HG03025 (cell line): ENCODE data around the gene HIP1.
"Not testable (repeated sequence)": the region's sequence is repeated elsewhere in the genome, so short reads cannot be mapped to it uniquely, and the experiment has no call there.

Experiments
- ATAC-seq: cut with Tn5 transposase; IDR thresholded peaks from one replicate; pipeline ENCODE4 v1.9.1; 2021; ENCODE audit warnings: mild to moderate bottlenecking, moderate library complexity; ENCODE audit not compliant: unreplicated experiment, low FRiP score

Gene HIP1

DNA sequence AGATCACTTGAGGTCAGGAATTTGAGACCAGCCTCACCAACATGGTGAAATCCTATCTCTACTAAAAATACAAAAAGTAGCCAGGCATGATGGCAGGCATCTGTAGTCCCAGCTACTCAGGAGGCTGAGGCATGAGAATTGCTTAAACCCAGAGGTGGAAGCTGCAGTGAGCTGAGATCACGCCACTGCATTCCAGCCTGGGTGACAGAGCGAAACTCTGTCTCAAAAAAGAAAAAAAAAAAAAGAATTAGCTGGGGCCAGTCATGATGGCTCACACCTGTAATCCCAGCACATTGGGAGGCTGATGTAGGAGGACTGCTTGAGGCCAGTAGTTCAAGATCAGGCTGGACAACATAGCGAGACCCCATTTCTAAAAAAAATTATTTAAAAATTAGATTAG lies 21.0 kb downstream of the HIP1 start:
- ATAC-seq, result not testable (repeated sequence)

DNA sequence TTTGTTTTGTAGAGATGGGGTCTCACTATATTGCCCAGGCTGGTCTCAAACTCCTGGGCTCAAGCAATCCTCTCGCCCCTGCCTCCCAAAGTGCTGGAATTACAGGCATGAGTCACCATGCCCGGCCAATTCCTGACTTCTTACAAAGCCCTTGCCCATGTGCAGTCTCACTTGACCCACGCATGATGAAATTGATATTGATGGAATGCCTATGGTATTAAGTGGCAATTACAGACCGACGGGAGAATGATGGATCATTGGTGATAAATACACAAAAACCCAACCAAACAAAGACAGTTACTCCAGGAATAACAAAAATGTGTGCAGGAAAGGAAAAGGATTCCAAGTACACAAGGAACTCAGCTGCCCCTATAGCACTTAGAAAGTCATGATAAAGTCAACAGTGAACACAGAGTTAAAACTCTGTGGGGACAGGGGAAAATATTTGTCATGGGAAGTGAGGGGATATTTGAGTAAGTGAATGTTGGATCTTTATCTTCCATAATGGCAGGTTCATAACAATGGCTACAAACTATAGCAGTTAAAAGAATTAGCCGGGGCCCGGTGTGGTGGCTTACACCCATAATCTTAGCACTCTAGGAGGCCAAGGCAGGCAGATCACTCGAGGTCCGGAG lies 21.6 kb downstream of the HIP1 start:
- no peak for ATAC-seq

DNA sequence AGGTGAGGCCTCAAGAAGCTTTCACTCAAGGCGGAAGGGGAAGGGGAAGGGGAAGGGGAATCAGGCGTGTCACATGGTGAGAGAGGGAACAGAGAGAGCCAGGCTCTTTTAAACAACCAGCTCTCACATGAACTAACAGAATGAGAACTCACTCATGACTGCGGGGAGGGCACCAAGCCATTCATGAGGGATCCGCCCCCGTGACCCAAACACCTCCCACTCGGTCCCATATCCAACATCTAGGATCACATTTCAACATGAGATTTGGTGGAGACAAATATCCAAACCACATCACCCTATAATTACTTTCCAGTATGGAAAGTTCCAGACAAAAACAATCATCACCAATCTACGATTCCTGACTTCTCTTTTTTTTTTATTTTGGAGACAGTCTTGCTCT lies 22.9 kb downstream of the HIP1 start:
- ATAC-seq, result no peak

DNA sequence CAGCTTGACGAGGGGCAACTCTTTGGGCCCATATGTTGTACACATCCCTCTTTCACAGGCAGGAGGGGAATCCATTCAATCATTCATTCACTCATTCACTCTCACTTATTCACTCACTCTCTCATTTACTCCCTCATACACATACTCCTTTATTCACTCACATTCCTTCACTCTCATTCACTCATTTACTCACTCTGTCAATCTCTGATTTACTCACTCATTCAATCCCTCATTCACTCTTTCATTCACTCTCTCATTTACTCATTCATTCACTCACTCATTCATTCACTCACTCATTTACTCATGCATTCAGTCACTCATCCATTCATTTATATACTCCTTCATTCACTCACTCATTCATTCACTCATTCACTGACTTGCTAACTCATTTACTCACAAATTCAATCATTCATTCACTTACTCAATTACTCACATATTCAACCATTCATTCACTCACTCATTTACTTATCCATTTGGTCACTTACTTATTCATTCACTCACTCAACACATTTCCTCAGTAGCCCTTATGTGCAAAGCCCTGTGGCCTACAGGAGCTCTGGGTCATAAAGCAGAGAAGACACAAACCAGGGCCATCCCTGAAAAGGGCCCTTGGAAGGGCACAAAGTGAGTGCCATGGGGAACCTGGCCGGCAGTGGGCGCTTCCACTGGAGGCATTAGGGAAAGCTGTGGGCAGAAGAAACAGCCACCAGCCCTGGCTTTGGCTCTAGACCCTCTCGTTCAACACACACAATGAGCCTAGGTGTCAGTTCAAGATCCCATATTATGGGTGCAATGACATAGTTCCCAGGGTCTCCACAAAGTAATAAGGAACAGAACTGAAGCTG lies 26.0 kb downstream of the HIP1 start:
- ATAC-seq, result no peak

DNA sequence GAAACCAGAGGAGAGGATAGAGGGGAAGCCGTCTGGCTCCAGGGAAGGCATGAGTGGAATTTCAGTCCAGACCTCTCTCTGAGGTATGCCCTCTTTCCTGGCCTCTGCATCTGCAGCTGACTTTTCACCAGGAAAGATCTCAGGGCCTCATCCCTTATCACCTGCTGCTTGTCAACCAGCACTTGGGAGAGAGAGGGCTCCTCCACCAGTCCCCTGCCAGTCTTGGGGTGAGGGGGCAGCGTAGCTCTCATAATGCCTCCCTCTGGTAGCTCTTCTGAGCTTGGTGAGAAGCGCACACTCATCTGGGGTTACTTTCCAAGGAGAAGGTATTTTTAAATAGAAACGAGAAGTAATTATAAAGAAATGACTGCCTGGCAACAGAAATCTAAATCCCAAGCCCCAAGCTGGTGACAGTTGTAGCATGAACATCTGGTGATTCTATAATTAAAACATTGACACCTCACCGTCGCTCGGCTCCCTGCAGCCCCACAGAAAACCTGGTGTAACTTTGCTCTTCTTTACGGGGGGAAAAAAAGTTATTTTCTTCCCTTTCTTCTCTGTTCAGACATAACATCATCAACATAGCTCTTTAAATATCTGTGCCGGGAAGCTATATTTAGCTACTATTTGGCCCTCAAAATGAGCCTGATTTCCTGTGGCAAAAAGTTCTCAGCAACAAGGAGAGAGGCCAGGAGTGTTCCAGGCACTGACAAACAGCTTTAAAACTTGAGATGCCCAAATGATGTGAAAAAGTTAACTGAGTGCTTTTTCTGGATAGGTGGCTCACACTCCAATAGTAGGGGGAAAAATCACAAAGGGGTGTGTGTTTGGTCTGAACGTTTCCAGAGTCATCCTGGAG lies 26.9 kb downstream of the HIP1 start:
- ATAC-seq, result no peak

DNA sequence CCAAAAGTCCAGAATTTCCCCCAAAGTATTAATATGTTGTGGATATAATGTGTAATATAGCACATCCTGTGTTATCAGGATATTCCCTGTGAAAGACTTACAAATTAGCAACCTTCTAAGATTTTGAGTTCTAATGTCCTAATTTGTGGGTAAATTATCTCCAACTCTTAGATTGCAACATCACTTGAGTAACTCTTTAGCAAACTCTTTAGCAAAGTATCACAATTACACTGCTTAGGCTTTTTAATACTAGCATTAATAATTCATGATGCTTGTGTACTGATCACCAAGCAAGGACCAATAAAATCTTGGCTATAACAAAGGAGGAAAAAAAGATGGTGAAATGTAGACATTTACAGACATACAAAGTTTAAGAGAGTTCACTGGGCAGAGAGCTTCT lies 27.7 kb downstream of the HIP1 start:
- no peak for ATAC-seq

DNA sequence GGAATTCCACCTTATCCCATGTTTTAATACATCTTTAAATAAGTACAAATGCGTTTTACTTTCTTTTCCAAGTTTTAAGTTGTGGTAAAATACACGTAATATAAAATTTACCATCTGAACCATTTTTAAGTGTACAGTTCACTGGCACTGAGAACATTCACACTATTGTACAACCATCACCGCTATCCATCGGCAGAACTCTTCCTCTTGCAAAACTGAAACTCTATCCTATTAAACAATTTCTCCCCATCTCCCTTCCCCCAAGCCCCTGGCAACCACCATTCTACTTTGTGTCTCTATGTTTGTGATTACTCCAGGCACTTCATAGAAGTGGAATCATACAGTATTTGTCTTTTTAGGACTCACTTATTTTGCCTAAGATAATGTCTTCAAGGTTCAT lies 33.8 kb downstream of the HIP1 start:
- no peak for ATAC-seq

DNA sequence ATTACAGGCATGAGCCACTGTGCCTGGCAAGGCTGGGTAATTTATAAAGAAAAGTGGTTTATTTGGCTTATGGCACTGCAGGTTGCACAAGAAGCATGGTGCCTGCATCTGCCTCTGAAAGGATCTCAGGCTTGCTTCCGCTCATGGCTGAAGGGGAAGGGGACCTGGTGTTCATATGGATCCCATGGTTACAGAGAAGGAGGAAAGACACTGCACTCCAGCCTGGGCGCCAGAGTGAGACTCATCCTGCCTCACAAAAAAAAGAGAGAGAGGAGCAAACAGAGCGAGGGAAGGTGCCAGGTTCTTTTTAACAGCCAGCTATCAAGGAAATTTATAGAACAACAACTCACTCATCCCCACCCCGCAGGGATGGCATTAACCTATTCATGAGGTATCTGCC lies 36.2 kb downstream of the HIP1 start:
- ATAC-seq, result no peak

DNA sequence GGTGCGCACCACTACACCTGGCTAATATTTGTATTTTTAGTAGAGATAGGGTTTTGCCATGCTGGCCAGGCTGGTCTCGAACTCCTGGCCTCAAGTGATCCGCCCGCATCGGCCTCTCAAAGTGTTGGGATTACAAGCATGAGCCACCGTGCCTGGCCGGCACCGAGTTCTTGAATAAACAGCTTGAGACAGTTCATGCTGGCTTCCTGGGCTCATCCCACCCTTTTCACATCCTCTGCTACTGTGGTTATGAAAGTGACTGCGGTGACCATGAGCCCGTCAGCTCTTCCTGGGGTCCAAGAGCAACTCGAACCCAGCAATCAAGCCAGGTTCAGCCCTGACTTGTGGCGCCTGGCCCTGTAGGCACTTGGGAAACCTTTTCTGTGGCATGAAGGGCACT lies 38.7 kb downstream of the HIP1 start:
- ATAC-seq, result no peak

DNA sequence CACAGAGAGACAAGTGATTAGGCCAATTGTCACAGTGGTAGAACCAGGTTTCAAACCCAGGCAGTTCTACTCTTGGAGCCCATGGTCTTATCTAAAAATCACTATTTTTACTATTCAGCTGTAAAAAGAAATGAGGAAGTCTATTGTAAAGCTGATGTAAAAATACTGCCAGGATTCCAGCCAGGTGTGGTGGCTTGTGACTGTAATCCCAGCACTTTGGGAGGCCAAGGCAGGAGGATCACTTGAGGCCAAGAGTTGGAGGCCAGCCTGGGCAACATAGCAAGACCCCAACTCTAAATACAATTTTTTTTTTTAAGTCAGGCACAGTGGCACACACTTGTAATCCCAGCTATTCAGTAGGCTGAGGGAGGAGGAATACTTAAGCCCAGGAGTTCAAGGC lies 40.4 kb downstream of the HIP1 start:
- ATAC-seq, result no peak

DNA sequence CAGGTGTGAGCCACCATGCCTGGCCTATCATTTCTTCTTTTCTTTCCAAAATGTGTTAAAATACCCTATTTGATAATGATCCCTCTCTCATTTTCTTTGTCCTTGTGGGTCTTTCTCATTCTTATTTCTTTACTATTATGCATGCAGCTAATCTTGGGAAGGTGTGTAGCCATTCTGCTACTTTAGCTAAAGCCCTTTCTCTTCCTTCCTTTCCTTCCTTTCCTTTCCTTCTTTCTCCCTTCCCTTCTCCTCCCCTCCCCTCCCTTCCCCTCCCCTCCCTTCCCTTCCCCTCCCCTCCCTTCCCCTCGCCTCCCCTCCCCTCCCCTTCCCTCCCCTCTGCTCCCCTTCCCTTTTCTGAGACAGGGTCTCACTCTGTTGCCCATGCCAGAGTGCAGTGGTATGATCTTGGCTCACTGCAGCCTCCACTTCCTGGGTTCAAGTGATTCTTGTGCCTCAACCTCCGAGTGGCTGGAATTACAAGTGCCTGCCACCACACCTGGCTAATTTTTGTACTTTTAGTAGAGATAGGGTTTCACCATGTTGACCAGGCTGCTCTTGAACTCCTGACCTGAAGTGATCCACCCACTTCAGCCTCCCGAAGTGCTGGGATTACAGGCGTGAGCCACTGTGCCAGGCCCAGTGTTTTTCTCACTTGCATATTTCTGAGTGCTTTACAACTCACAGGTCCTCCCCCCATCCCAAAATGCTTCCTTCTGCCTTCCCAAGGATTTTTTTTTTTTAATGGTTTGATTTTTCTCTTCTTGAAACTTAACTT lies 42.3 kb downstream of the HIP1 start:
- no peak for ATAC-seq

DNA sequence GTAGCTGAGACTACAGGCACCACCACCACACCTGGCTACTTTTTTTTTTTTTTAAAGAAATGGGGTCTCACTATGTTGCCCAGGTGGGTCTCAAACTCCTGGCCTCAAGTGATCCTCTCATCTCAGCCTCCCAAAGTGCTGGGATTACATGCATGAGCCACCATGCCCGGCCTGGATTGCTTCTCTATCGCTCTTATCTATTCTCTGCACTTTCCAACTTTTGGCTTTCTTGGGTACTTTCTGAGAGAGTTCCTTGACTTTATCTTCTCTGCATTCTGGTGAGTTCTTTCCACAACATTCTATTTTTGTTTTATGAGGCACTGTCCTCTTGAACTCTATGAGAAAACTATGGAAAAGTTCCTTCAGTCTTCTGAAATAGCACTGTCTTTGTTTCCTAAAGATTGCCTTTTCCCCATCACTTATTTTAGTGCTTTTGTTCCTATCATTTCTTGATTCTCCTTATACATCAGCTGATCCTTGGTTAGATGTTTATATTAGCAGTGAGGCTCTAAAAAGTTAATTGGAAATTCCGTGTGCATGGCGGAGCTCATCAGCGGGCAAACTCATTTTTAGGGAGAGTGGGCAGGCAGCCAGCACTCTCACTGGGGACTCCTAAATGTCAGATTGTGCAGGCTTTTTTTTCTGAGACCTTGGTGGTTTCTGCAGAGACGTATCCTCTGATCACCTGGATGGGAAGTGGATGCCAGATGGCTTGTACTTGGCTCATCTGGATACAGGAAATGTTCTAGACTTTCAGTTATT lies 43.9 kb downstream of the HIP1 start:
- ATAC-seq, result no peak

DNA sequence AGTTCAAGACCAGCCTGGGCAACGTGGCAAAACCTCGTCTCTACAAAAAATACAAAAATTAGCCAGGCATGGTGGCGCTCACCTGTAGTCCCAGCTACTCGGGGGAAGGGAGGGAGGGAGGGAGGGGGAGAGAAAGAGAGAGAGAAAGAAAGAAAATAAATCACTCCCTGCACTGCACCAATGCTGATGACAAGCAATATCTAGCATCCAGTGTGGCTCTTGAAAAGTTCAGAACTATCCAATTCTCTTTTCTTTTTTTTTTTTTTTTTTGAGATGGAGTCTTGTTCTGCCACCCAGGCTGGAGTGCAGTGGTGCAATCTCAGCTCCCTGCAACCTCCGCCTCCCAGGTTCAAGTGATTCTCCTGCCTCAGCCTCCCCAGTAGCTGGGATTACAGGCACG lies 45.1 kb downstream of the HIP1 start:
- ATAC-seq, result not testable (repeated sequence)

DNA sequence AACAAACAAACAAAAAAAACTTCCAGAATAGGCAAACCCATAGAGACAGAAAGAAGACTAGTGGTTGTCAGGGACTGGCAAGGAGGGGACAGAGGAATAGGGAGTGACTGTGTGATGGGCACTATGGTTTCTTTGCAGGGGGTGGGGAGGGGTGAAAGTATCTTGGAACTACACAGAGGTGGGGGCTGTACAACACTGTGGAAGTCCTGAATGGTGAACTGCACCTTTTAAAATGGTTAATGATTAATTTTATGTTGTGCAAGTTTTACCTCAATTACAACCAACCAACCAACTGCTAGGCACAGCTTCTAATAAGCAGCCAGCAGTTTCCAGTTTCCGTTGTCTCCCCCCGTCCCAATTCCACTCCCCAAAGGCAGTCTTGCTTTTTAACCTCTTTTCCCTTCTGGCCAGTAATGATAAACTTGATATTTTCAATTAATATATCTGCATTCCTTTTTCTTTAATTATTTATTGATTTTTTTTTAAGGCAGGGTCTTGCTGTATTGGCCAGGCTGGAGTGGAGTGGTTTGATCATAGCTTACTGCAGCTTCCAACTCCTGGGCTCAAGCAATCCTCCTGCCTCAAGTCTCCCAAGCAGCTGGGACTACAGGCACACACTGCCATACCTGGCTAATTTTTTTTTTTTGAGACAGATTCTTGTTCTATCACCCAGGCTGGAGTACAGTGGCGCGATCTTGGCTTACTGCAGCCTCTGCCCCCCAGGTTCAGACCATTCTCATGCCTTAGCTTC lies 46.8 kb downstream of the HIP1 start:
- no peak for ATAC-seq

DNA sequence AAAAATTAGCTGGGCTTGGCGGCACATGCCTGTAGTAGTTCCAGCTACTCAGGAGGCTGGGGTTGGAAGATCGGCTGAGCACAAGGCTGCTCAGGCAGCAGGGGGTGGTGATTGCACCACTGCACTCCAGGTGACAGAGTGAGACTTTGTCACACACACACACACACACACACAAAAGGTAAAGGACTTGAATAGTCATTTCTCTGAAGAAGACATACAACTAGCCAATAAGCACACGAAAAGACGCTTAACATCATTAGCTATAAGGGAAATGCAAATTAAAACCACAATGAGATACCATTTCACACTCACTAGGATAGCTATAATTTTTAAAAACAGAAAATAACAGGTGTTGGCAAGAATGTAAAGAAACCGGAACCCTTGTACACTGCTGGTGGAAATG lies 48.6 kb downstream of the HIP1 start:
- ATAC-seq, result no peak

DNA sequence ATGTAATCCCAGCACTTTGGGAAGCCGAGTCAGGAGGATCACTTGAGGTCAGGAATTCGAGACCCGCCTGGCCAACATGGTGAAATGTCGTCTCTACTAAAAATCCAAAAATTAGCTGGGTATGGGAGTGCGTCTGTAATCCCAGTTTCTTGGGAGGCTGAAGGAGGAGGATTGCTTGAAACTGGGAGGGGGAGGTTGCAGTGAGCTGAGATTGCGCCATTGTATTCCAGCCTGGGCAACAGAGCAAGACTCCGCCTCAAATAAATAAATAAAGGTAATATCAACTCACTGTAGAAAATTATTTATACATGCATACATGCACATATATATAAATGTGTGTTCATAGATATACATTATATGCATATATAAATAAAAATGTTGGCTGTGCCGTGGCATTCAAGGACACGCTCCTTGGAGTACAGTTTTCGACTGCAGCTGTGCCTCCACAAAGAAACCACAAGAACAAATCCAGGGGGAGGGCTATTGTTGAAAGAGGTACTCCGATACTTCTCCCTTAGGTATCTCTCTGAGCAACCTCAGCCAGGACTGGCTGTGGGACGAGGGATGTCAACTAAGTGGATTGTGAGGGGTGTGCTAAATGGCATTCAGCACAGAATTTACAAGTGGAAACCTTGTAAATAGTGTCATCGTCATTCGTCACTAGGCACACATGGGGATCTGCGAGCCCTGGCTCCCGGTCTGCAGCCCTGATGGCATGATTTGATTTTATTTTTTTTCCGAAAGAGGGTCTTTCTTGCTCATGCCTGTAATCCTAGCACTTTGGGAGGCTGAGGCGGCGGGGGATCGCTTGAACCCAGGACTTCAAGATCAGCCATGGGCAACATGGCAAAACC lies 49.3 kb downstream of the HIP1 start:
- no peak for ATAC-seq

DNA sequence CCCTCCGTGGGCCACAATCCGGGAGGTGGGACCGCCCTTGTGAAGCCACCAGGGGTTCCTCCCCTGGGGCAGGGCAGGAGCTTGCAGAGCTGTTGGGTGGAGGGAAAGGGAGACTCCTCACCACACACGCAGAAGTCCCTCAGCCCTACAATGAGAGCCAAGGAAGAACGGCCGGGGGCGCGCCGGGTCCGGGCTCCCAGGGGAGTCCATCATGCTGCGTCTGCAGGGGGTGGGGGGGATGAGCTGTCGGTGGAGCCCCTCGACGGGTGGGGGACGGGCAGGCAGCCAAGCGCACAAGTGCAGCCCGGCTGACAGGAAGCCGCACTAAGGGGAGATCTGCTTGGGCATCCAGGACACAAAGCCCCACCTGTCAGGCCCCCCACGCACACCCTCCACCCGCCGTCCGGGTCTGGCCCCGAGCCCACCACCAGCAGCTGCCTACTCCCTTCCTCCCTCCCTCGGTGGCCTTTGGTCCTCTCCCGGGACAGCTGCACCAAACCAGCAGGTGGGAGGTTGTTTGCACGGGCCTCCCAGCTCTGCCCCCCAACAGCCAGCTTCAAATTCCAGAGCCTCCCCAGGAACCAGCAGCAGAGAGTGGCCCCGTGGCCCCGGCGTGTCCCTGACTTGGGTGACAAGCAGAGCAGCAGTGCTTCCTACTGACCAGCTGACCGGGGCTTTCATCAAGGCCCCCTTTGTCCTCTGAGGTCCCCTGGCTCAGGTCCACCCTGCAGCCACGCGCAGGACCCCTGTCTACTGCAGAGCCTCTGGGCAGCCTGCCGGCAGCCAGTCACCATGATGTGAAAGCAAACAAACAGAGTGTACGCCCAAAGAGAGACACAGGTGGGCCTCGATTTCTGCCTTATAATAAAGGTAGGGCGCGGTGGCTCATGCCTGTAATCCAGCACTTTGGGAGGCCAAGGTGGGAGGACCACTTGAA lies 50.3 kb downstream of the HIP1 start:
- no peak for ATAC-seq
